ENCODE measurements around the gene SMARCD2. TPM values are rescaled to one million over a fixed set of nuclear protein-coding genes. Genes with fewer than 3 reads are reported as not detected.

Gene SMARCD2
- polyA plus RNA-seq, 1 donor from 2014 or later: 33.2 TPM

GRCh38 chr17:63847525-63848249 lies 5.2 kb upstream of the SMARCD2 start:
- Histone ChIP-seq H3K27ac (ENCODE audit: low read length) (no peak overlapping the region), H3F3A (ENCODE audit: insufficient read depth, low read length, poor library complexity, severe bottlenecking) (no peaks in the 10 kb centered on the region), H4K20me1 (ENCODE audit: insufficient read depth) (no peaks in the 10 kb centered on the region), H3K27me3 (ENCODE audit: insufficient read depth, low read depth, low read length) (no peaks in the 10 kb centered on the region), H3K9ac (ENCODE audit: low read length) (no peak overlapping the region), H2AFZ (ENCODE audit: low read depth, low read length) (no peak overlapping the region), H3K4me3 (ENCODE audit: low read length) (no peak overlapping the region), H3K36me3 (ENCODE audit: insufficient read depth, low read length) (no peaks in the 10 kb centered on the region), H3K9me3 (ENCODE audit: low read length) (no peaks in the 10 kb centered on the region), H3K79me2 (replicated peaks; ENCODE audit: insufficient read depth, low read length) (no peaks in the 10 kb centered on the region), H3K4me2 (ENCODE audit: low read length) (no peak overlapping the region), H3K9me2 (ENCODE audit: insufficient read depth, low read length) (no peaks in the 10 kb centered on the region)
- TF ChIP-seq POLR2AphosphoS5 (IDR thresholded peaks at IDR 0.05) (no peak), TAF1 (IDR thresholded peaks at IDR 0.05; ENCODE audit: low read depth) (no peak), RAD21 (conservative IDR thresholded peaks at IDR 0.05) (no peak), SMC3 (conservative IDR thresholded peaks at IDR 0.05; ENCODE audit: poor library complexity) (no peak), MXI1 (conservative IDR thresholded peaks at IDR 0.05; ENCODE audit: poor library complexity, severe bottlenecking) (no peak), EZH2 (IDR thresholded peaks at IDR 0.05; ENCODE audit: borderline replicate concordance, insufficient read depth, low read length, poor library complexity, severe bottlenecking) (no peak), EP300 (conservative IDR thresholded peaks at IDR 0.05; ENCODE audit: poor library complexity, severe bottlenecking) (no peak)
- TF ChIP-seq, protein P1, sequence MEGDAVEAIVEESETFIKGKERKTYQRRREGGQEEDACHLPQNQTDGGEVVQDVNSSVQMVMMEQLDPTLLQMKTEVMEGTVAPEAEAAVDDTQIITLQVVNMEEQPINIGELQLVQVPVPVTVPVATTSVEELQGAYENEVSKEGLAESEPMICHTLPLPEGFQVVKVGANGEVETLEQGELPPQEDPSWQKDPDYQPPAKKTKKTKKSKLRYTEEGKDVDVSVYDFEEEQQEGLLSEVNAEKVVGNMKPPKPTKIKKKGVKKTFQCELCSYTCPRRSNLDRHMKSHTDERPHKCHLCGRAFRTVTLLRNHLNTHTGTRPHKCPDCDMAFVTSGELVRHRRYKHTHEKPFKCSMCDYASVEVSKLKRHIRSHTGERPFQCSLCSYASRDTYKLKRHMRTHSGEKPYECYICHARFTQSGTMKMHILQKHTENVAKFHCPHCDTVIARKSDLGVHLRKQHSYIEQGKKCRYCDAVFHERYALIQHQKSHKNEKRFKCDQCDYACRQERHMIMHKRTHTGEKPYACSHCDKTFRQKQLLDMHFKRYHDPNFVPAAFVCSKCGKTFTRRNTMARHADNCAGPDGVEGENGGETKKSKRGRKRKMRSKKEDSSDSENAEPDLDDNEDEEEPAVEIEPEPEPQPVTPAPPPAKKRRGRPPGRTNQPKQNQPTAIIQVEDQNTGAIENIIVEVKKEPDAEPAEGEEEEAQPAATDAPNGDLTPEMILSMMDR (IDR thresholded peaks at IDR 0.05; ENCODE audit: poor library complexity, severe bottlenecking): no peak

- TF ChIP-seq EZH2 (IDR thresholded peaks at IDR 0.05; ENCODE audit: borderline replicate concordance, insufficient read depth, low read length, poor library complexity, severe bottlenecking) (no peak), RAD21 (conservative IDR thresholded peaks at IDR 0.05) (no peak), POLR2AphosphoS5 (IDR thresholded peaks at IDR 0.05) (no peak), MXI1 (conservative IDR thresholded peaks at IDR 0.05; ENCODE audit: poor library complexity, severe bottlenecking) (no peak), SMC3 (conservative IDR thresholded peaks at IDR 0.05; ENCODE audit: poor library complexity) (no peak), EP300 (conservative IDR thresholded peaks at IDR 0.05; ENCODE audit: poor library complexity, severe bottlenecking) (no peak), TAF1 (IDR thresholded peaks at IDR 0.05; ENCODE audit: low read depth) (no peak)
- TF ChIP-seq, protein P1 (IDR thresholded peaks at IDR 0.05; ENCODE audit: poor library complexity, severe bottlenecking): no peak
- TF ChIP-seq, protein P2, sequence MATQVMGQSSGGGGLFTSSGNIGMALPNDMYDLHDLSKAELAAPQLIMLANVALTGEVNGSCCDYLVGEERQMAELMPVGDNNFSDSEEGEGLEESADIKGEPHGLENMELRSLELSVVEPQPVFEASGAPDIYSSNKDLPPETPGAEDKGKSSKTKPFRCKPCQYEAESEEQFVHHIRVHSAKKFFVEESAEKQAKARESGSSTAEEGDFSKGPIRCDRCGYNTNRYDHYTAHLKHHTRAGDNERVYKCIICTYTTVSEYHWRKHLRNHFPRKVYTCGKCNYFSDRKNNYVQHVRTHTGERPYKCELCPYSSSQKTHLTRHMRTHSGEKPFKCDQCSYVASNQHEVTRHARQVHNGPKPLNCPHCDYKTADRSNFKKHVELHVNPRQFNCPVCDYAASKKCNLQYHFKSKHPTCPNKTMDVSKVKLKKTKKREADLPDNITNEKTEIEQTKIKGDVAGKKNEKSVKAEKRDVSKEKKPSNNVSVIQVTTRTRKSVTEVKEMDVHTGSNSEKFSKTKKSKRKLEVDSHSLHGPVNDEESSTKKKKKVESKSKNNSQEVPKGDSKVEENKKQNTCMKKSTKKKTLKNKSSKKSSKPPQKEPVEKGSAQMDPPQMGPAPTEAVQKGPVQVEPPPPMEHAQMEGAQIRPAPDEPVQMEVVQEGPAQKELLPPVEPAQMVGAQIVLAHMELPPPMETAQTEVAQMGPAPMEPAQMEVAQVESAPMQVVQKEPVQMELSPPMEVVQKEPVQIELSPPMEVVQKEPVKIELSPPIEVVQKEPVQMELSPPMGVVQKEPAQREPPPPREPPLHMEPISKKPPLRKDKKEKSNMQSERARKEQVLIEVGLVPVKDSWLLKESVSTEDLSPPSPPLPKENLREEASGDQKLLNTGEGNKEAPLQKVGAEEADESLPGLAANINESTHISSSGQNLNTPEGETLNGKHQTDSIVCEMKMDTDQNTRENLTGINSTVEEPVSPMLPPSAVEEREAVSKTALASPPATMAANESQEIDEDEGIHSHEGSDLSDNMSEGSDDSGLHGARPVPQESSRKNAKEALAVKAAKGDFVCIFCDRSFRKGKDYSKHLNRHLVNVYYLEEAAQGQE (IDR thresholded peaks at IDR 0.05; ENCODE audit: borderline replicate concordance): no peak
- H3K27ac ChIP-seq (ENCODE audit: low read length): no peak overlapping the region
- no peaks in the 10 kb centered on the region for H3K36me3 ChIP-seq (ENCODE audit: insufficient read depth, low read length)
- no peak overlapping the region for H3K4me2 ChIP-seq (ENCODE audit: low read length)
- peaks cover 8% of the 10 kb centered on the region for H3K79me2 ChIP-seq (replicated peaks; ENCODE audit: insufficient read depth, low read length)
- no peak overlapping the region for H3K4me3 ChIP-seq (ENCODE audit: low read length)
- H3K9ac ChIP-seq (ENCODE audit: low read length): no peak overlapping the region
- no peaks in the 10 kb centered on the region for H4K20me1 ChIP-seq (ENCODE audit: insufficient read depth)
- H2AFZ ChIP-seq (ENCODE audit: low read depth, low read length): no peak overlapping the region
- no peaks in the 10 kb centered on the region for H3F3A ChIP-seq (ENCODE audit: insufficient read depth, low read length, poor library complexity, severe bottlenecking)
- no peaks in the 10 kb centered on the region for H3K9me2 ChIP-seq (ENCODE audit: insufficient read depth, low read length)
- H3K9me3 ChIP-seq (ENCODE audit: low read length): no peaks in the 10 kb centered on the region
- no peaks in the 10 kb centered on the region for H3K27me3 ChIP-seq (ENCODE audit: insufficient read depth, low read depth, low read length)
Measured at GRCh38 chr17:63845509-63845908, 3.0 kb upstream of the SMARCD2 start.

All from neural cell (in vitro differentiated cells).